Fibroblast of gingiva (primary cell): ENCODE data around the gene LRRC74B.

Experiments
- DNase-seq: peaks from one replicate; pipeline ENCODE4 v3.0.0-alpha.2; 2011; ENCODE audit warnings: low read depth

Gene LRRC74B

GRCh38 chr22:21104126-21104691, 58.5 kb downstream of the LRRC74B start:
- no peak for DNase-seq

DNA sequence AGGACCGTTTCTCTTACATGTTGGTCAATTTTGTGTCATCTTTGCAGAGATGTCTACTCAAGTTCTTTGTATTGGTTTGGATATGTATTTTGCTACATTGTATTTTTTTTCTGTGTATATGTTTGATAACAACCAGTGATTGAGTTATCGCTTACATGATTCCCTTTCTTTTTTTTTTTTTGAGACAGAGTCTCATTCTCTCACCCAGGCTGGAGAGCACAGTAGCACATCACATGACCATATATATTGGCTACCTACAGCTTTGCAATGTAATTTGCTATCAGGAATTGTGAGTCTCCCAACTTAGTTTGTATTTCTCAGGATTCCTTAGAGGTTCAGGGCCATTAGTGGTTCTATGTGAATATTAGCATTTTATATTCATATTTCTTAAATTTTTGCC, 59.5 kb downstream of the LRRC74B start:
- DNase-seq: no peak

- no peak for DNase-seq
These were observed 60.3 kb downstream of the LRRC74B start for GRCh38 chr22:21106000-21106399.

- no peak for DNase-seq
These were observed 62.8 kb downstream of the LRRC74B start for GRCh38 chr22:21108379-21109115.
